Jurkat, Clone E6-1 (cell line): ENCODE data around the gene CDK14.

Experiments used
- DNase-seq: peaks from one replicate; pipeline ENCODE4 v3.0.0-alpha.2; 2011; ENCODE audit warnings: low read depth, low spot score
- H3K4me3 ChIP-seq: 2 replicates; pipeline ENCODE4 v1.5.1; 2011; ENCODE audit warnings: mild to moderate bottlenecking, low read length, control low read depth, moderate library complexity

CDK14 gene

GRCh38 chr7:91041141-91041540, 445.0 kb downstream of the CDK14 start:
- no peak for DNase-seq
- H3K4me3 ChIP-seq: no peak overlapping the region

GRCh38 chr7:91041901-91042484, 445.9 kb downstream of the CDK14 start:
- DNase-seq: no peak
- no peak overlapping the region for H3K4me3 ChIP-seq

DNA sequence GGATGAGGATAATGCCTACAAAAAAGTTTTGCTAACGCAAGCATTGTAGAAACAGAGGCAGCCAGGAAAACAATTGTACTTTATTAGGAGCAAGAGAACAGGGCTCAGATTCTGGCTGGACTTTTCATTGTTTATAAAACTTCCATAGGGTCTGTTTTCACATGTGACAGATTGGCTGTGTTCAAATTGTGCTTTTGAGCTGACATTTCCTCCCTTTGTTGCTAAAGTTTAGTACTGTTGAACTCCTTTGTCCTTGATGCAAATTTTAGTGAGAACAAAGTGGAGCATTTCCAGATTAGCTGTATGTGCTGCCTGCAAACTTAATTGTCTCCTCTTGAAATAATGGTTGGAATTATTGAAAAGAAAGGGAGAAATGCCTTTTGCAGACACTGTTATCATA, 447.1 kb downstream of the CDK14 start:
- H3K4me3 ChIP-seq: no peak overlapping the region
- no peak for DNase-seq

DNA sequence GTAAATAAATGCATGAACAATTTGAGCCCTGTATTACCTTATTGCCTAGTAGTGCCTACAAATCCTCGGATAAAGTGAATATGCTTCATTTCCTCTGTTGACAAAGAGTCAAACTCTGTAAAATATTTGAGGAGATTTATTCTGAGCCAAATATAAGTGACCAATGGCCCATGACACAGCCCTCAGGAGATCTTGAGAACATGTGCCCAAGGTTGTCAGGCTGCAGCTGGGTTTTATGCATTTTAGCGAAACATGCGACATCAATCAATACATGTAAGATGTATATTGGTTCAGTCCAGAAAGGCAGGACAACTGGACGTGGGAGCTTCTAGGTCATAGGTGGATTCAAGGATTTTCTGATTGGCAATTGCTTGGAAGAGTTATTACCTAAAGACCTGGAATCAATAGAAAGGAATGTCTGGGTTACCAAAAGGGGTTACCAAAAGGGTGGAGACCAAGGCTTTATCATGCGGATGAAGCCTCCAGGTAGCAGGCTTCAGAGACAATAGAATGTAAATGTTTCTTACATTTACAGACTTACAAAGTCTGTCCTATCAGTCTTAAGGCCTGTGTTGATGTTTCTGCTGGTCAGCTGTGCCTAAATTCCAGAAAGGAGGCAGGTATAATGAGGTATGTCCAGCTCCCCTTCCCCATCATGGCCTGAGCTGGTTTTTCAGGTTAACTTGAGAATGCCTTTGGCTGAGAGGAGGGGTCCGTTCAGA, 448.0 kb downstream of the CDK14 start:
- no peak overlapping the region for H3K4me3 ChIP-seq
- no peak for DNase-seq

DNA sequence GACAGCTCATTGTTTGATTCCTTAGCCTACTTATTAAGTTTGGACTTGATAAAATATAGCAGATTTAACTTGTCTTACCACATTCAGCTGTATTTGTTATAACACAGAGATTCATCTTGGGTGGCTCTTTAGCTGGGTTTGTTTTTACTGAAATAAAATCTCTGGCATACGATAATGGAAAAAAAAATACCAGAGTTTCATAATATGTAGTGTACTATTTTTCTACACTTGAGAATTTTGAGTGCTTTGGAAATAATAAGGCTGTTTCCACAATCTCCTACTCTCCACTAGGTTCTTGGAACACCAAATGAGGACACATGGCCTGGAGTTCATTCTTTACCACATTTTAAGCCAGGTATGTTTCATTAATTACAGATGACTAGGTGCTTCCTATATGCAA, 449.5 kb downstream of the CDK14 start:
- DNase-seq: no peak
- H3K4me3 ChIP-seq: no peak overlapping the region

DNA sequence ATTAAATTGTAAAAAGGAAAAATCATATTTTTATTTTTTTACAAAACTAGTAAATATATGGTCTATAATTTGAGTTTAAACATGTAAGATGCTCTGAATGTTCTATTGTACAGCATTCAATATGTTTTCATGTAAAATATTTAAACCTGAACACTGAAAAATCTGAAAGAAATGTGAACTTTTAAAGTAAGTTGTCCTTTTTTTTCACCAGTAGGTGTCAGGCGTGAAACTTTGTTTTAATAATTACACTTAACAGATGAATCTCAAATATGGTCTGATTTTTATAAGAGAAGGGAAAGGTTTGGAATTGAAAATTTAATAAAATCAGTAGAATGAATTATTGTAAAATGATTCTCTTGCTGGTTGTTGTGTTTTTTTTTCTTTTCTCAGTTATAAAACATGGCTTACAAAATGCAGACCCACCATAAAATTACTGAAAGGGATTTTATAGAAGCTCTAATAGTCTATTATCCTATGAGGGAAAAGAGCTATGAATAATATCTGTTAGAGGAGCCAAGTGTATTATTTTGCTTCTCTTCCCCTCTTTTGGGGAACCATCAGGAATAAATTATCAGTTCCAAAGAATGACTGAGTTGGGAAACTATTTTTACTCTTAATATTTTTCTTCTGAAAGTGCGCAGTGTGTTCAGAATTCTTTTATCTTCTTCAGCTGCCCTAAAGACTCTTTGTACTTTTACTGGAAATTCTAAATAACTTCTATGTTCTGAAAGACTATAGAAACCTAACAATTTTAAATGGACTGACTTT, 450.4 kb downstream of the CDK14 start:
- H3K4me3 ChIP-seq: no peak overlapping the region
- peak; percentile 10 for DNase-seq

DNA sequence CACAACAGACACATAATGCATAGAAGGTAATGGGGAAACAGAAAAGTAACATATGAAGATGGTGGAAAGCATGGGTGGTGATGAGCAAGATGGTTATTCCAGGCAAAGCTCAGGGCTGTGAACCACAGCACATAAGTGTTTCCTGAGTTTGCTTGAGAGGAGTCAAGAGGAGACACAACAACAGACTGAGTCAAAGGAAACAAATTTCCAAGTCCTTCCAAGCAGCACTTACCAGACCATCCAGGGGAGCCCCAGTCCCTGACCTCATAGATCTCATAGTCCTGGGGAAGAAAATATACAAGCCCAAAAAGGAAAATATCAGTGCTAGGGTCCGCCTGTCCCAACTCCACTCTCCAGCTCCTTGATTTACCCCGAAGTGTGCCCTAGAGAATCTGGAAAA, 451.5 kb downstream of the CDK14 start:
- DNase-seq: no peak

GRCh38 chr7:91050677-91051076, 454.6 kb downstream of the CDK14 start:
- no peak overlapping the region for H3K4me3 ChIP-seq
- DNase-seq: peak; percentile 4

More for the DNA sequence above, 451.5 kb downstream of the CDK14 start:
- H3K4me3 ChIP-seq: no peak overlapping the region

- no peak overlapping the region for H3K4me3 ChIP-seq
- DNase-seq: no peak
These were observed 455.8 kb downstream of the CDK14 start for GRCh38 chr7:91051966-91052365.

DNA sequence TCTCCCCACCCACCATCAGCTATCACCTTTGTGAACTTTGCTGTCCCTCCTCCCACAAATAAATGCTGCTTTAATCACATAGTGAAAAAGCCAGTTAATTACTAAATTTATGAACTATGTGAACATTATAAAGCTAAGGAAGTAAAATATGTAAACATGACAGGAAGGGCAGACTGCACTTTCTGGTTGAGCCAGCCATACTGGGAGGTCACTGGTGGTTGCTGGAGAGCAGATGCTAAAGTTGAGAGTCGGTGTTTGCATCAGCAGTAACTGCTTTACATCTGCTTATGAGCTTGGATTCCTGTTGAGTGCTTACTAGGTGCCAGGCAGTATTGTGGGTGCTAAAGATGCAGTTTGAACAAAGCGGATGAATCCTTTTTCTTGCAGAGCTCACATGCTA, 458.3 kb downstream of the CDK14 start:
- DNase-seq: no peak

GRCh38 chr7:91055219-91055618, 459.1 kb downstream of the CDK14 start:
- no peak overlapping the region for H3K4me3 ChIP-seq
- no peak for DNase-seq

More for the DNA sequence above, 458.3 kb downstream of the CDK14 start:
- no peak overlapping the region for H3K4me3 ChIP-seq

DNA sequence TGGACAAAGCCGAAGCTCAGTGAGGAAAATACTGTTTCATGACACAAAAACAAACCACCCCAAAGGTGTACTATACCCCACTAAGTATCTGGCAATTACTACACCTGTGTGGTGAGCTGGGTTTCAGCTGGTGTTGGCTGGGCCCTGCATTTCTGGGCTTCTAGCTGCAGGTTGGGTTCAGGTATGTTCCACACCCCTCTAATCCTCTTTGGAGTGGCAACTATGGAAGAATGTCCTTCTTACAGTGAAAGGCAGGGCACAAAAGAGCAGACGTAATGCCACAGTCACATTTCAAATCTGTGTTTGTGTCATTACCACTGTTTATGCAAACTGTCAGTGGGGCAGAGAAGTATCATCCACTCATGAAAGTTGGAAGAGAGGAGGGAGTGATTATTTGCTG, 466.6 kb downstream of the CDK14 start:
- H3K4me3 ChIP-seq: no peak overlapping the region
- no peak for DNase-seq

- DNase-seq: no peak
- H3K4me3 ChIP-seq: no peak overlapping the region
These were observed 467.9 kb downstream of the CDK14 start for GRCh38 chr7:91064052-91064451.

DNA sequence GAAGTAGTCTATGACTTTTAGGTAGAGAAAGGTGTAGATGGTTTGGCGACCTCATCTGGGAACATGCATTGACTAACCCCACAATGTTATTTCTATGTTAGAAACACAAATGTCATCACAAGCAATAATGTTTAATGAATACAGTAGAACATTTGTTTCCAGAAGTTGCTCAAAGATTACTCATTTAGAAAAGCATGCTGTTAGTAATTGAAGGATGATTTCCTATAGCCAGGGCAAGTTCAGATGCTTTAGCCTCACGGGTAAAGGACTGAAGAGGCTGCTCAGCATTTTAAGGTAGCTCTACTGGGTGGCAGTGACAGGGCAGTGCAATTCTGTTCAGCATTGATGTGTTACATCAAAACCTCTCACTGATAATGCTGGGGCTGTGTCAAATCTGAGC, 468.8 kb downstream of the CDK14 start:
- no peak for DNase-seq
- no peak overlapping the region for H3K4me3 ChIP-seq

GRCh38 chr7:91066627-91067026, 470.5 kb downstream of the CDK14 start:
- no peak for DNase-seq
- no peak overlapping the region for H3K4me3 ChIP-seq

- no peak overlapping the region for H3K4me3 ChIP-seq
- DNase-seq: no peak
These were observed 471.1 kb downstream of the CDK14 start for GRCh38 chr7:91067242-91067641.

- no peak for DNase-seq
- H3K4me3 ChIP-seq: no peak overlapping the region
These were observed 472.1 kb downstream of the CDK14 start for GRCh38 chr7:91068136-91068795.

DNA sequence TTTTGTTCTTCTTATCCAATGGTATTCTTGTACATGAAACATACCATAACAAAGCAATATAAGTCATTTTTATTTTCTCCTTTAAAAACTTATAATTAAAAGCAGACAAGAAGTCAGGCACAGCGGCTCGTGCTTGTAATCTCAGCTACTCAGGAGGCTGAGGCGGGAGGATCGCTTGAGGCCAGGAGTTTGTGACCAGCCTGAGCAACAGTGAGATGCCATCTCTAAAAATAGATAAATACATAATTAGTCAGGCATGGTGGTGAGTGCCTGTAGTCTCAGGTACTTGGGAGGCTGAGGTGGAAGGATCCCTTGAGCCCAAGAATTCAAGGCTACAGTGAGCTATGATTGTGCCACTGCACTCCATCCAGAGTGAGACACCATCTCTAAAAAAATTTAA, 473.0 kb downstream of the CDK14 start:
- H3K4me3 ChIP-seq: no peak overlapping the region
- DNase-seq: no peak

DNA sequence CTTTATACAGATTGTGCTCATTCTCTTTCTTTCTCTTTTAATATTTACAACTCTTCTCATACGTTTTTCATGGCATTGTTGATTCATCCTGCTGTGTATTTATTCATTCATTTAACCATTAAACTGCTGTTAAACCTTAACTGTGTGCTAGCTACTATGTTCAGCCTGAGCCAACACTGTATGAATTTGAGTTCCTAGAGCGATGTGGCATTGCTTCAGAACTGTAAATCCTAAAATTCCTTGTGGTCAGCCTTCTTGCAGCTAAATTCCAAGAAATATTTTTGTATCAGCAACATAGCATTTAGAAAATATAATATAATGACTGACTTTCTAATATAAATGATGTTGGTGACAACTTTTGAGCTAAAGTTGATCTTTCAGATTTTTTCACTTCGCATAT, 483.4 kb downstream of the CDK14 start:
- DNase-seq: no peak
- no peak overlapping the region for H3K4me3 ChIP-seq

DNA sequence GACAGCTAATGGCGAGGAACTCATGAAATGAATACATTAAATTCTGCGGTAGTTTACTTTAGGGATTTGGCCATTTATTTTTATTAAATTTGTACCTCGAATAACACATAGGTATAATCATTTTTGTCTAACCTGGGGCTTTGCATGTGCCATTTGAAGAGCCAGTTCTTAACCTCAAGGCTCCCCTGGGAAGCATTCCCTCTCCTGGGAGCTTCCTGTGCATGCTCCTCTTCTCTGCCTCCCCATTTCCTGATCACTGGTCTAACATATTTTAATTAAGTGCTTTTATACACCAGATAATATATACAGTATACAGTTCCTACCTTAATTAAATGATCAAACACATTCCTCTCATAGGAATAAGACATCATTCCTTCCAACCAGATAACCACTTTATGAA, 484.2 kb downstream of the CDK14 start:
- no peak overlapping the region for H3K4me3 ChIP-seq
- no peak for DNase-seq
